Mucosa of gallbladder (tissue), 1 donor: Measurements from ENCODE around the gene IPO8. TPM values are rescaled to one million over a fixed set of nuclear protein-coding genes. Genes with fewer than 3 reads are reported as not detected.

Source experiments
- DNase-seq: peaks from one replicate; pipeline ENCODE4 v3.0.0-alpha.2; 2020; ENCODE audit warnings: low spot score
- total RNA-seq: library from RNA; stranded (reverse); gene quantifications from one replicate; pipeline ENCODE4 v1.2.1, GENCODE V29; 2021
- donor health status: DM: no; HTN: no; CAD: no.

The IPO8 gene
- 48.0 TPM for total RNA-seq

- peak; percentile 94 for DNase-seq
Measured at GRCh38 chr12:30695199-30696102, at the start of gene IPO8. TSS of gene IPO8 (minus strand) at chr12:30695869. CDS start at chr12:30695647, 222 bp downstream.

GRCh38 chr12:30744321-30744720 is 48.7 kb upstream of the IPO8 start:
- DNase-seq: no peak

GRCh38 chr12:30740274-30740673 is 44.6 kb upstream of the IPO8 start:
- no peak for DNase-seq

- DNase-seq: no peak
Measured at GRCh38 chr12:30739020-30739419, 43.4 kb upstream of the IPO8 start.

- DNase-seq: no peak
Measured at GRCh38 chr12:30732954-30733637, 37.4 kb upstream of the IPO8 start.

GRCh38 chr12:30730011-30730410 is 34.3 kb upstream of the IPO8 start:
- DNase-seq: no peak

- no peak for DNase-seq
Measured at GRCh38 chr12:30729547-30729946, 33.9 kb upstream of the IPO8 start.

GRCh38 chr12:30726647-30727046 is 31.0 kb upstream of the IPO8 start:
- no peak for DNase-seq

- no peak for DNase-seq
Measured at GRCh38 chr12:30725739-30726138, 30.1 kb upstream of the IPO8 start.

GRCh38 chr12:30719060-30719459 is 23.4 kb upstream of the IPO8 start:
- no peak for DNase-seq

GRCh38 chr12:30707613-30708342 is 12.1 kb upstream of the IPO8 start:
- DNase-seq: no peak

GRCh38 chr12:30706476-30706875 is 10.8 kb upstream of the IPO8 start:
- DNase-seq: no peak

- no peak for DNase-seq
Measured at GRCh38 chr12:30701056-30701455, 5.4 kb upstream of the IPO8 start.

- no peak for DNase-seq
Measured at GRCh38 chr12:30700216-30700900, 4.7 kb upstream of the IPO8 start.

- DNase-seq: no peak
Measured at GRCh38 chr12:30698346-30698745, 2.7 kb upstream of the IPO8 start.

- no peak for DNase-seq
Measured at GRCh38 chr12:30696943-30697342, 1.3 kb upstream of the IPO8 start.

GRCh38 chr12:30696486-30696885 is 817 bp upstream of the IPO8 start:
- no peak for DNase-seq

- DNase-seq: no peak
Measured at GRCh38 chr12:30696103-30696408, 387 bp upstream of the IPO8 start.

GRCh38 chr12:30694412-30695198 is 1.1 kb downstream of the IPO8 start:
- peak; percentile 11 for DNase-seq

- no peak for DNase-seq
Measured at GRCh38 chr12:30692470-30692869, 3.2 kb downstream of the IPO8 start.
